RPMI7951 (cell line): ENCODE measurements around the gene TMEFF1. TPM values are rescaled to one million over a fixed set of nuclear protein-coding genes. Genes with fewer than 3 reads are reported as not detected.
"Not testable (repeated sequence)": the region's sequence is repeated elsewhere in the genome, so short reads cannot be mapped to it uniquely, and the experiment has no call there.

Experiments used
- DNase-seq: peaks from one replicate; pipeline ENCODE4 v3.0.0-alpha.2; 2012; ENCODE audit warnings: low read depth
- total RNA-seq: library from RNA; depleted of rRNA; stranded (reverse); fragments of >200 nt; shearing (Covaris generic); gene quantifications from 2 replicates; pipeline ENCODE4 v1.2.3, GENCODE V29; 2014; rRNA removed

TMEFF1 gene
- total RNA-seq, result 0.48 and 2.1 TPM in 2 replicates

GRCh38 chr9:100472788-100473275 is at the start of gene TMEFF1:
TMEFF1 (plus strand) TSS chr9:100473149; CDS start chr9:100473545, 396 bp downstream.
- peak; percentile 34 for DNase-seq

GRCh38 chr9:100425758-100426157 is 47.2 kb upstream of the TMEFF1 start:
- DNase-seq, result no peak

- peak; percentile 11 for DNase-seq
These were observed 46.8 kb upstream of the TMEFF1 start for GRCh38 chr9:100426189-100426529.

GRCh38 chr9:100426530-100427365 is 46.2 kb upstream of the TMEFF1 start, which contains the start of gene MSANTD3:
MSANTD3 (plus strand) TSS chr9:100427143; CDS start chr9:100441939, 14,796 bp downstream.
- DNase-seq, result peak; percentile 83

GRCh38 chr9:100427366-100428263 is 45.3 kb upstream of the TMEFF1 start:
- peak; percentile 77 for DNase-seq

GRCh38 chr9:100428871-100429654 is 43.9 kb upstream of the TMEFF1 start:
- DNase-seq, result peak; percentile 99

- peak; percentile 70 for DNase-seq
These were observed 42.5 kb upstream of the TMEFF1 start for GRCh38 chr9:100430286-100430940.

GRCh38 chr9:100431886-100432285 is 41.1 kb upstream of the TMEFF1 start:
- no peak for DNase-seq

- no peak for DNase-seq
These were observed 40.2 kb upstream of the TMEFF1 start for GRCh38 chr9:100432736-100433135.

GRCh38 chr9:100436571-100436970 is 36.4 kb upstream of the TMEFF1 start:
- no peak for DNase-seq

- peak; percentile 72 for DNase-seq
These were observed 34.8 kb upstream of the TMEFF1 start for GRCh38 chr9:100437860-100438805.

GRCh38 chr9:100440071-100440470 is 32.9 kb upstream of the TMEFF1 start:
- DNase-seq, result peak; percentile 69

GRCh38 chr9:100440487-100440886 is 32.5 kb upstream of the TMEFF1 start:
- not testable (repeated sequence) for DNase-seq

GRCh38 chr9:100441911-100442361 is 31.0 kb upstream of the TMEFF1 start:
- DNase-seq, result no peak

GRCh38 chr9:100443781-100444768 is 28.9 kb upstream of the TMEFF1 start:
- no peak for DNase-seq

- DNase-seq, result no peak
These were observed 27.6 kb upstream of the TMEFF1 start for GRCh38 chr9:100445161-100445902.

- no peak for DNase-seq
These were observed 26.9 kb upstream of the TMEFF1 start for GRCh38 chr9:100445903-100446549.
